Keratinocyte (primary cell): ENCODE data around the gene SLC22A31. TPM values are rescaled to one million over a fixed set of nuclear protein-coding genes. Genes with fewer than 3 reads are reported as not detected.

Source experiments
- DNase-seq: peaks from one replicate; pipeline ENCODE4 v3.0.0-alpha.2; 2011; ENCODE audit warnings: low read depth, missing footprints, low spot score
- FAIRE-seq: peaks from 2 replicates; lab custom pipeline; 2011; peaks lifted over from hg19 to GRCh38; lab: Jason Lieb, UNC
- H2AFZ ChIP-seq: 2 replicates; pipeline ENCODE4 v1.6.0; 2012; ENCODE audit warnings: low read length, control low read depth, inconsistent platforms; ENCODE audit not compliant: control insufficient read depth
- H3K27ac ChIP-seq: 2 replicates; pipeline ENCODE4 v1.5.1; 2011; ENCODE audit warnings: low read length; ENCODE audit not compliant: control insufficient read depth, insufficient read depth
- H3K27me3 ChIP-seq: 3 replicates; pipeline ENCODE4 v1.6.0; 2011; ENCODE audit warnings: low read length; ENCODE audit not compliant: control insufficient read depth, insufficient read depth; ENCODE audit errors: extremely low read depth
- H3K36me3 ChIP-seq, 2 experiments: 2 replicates in 1 of 2; 3 replicates in 1 of 2; pipeline ENCODE4 v1.5.1; 2011; ENCODE audit warnings: low read length in 2 of 2, mild to moderate bottlenecking in 1 of 2; ENCODE audit not compliant: control insufficient read depth in 2 of 2, insufficient read depth in 2 of 2; ENCODE audit errors: extremely low read depth in 1 of 2
- H3K4me1 ChIP-seq: 3 replicates; pipeline ENCODE4 v1.5.1; 2011; ENCODE audit warnings: low read length; ENCODE audit not compliant: control insufficient read depth, insufficient read depth; ENCODE audit errors: extremely low read depth
- H3K4me2 ChIP-seq: 3 replicates; pipeline ENCODE4 v1.6.0; 2011; ENCODE audit warnings: low read depth, low read length; ENCODE audit not compliant: control insufficient read depth, insufficient read depth; ENCODE audit errors: extremely low read depth
- H3K4me3 ChIP-seq, 3 experiments: fragments of 200-600 bp in 1 of 3; sonication (generic) in 1 of 3; 2 replicates in 2 of 3; 3 replicates in 1 of 3; pipeline ENCODE4 v1.5.1; 2011 to 2016; ENCODE audit warnings: low read length in 3 of 3, mild to moderate bottlenecking in 3 of 3, control low read depth in 2 of 3, inconsistent platforms in 1 of 3, low read depth in 1 of 3, mixed read lengths in 1 of 3, mixed run types in 1 of 3, moderate library complexity in 1 of 3; ENCODE audit not compliant: control insufficient read depth in 2 of 3, insufficient read depth in 2 of 3; ENCODE audit errors: extremely low read depth in 1 of 3
- H3K79me2 ChIP-seq: 2 replicates; pipeline ENCODE4 v1.6.0; 2012; ENCODE audit warnings: low read length; ENCODE audit not compliant: control insufficient read depth, insufficient read depth
- H3K9ac ChIP-seq: 3 replicates; pipeline ENCODE4 v1.6.0; 2011; ENCODE audit warnings: low read length; ENCODE audit not compliant: control insufficient read depth, insufficient read depth; ENCODE audit errors: extremely low read depth
- H3K9me1 ChIP-seq: 3 replicates; pipeline ENCODE4 v1.6.0; 2011; ENCODE audit warnings: low read length; ENCODE audit not compliant: control insufficient read depth, insufficient read depth; ENCODE audit errors: extremely low read depth
- H3K9me3 ChIP-seq: 2 replicates; pipeline ENCODE4 v1.5.1; 2012; ENCODE audit warnings: low read depth, low read length; ENCODE audit not compliant: control insufficient read depth
- H4K20me1 ChIP-seq: 3 replicates; pipeline ENCODE4 v1.6.0; 2011; ENCODE audit warnings: low read length; ENCODE audit not compliant: control insufficient read depth, insufficient read depth; ENCODE audit errors: extremely low read depth
- CTCF ChIP-seq, 3 experiments: IDR thresholded peaks in 1 of 3; conservative IDR thresholded peaks in 1 of 3; optimal IDR thresholded peaks in 1 of 3; 2 replicates in 2 of 3; 3 replicates in 1 of 3; pipeline versions ENCODE3 to v1.5.1; 2011; ENCODE audit warnings: low read length in 3 of 3, mild to moderate bottlenecking in 3 of 3, moderate library complexity in 2 of 3, control low read depth in 1 of 3, inconsistent platforms in 1 of 3; ENCODE audit not compliant: insufficient read depth in 2 of 3; ENCODE audit errors: extremely low read depth in 1 of 3
- EZH2 ChIP-seq: IDR thresholded peaks from one replicate; pipeline ENCODE4 v1.6.1; 2012; ENCODE audit warnings: inconsistent platforms, mild to moderate bottlenecking, low read length, moderate library complexity
- dilution Hi-C: fragments of 300-500 bp; cut with MboI; formaldehyde crosslinking; loops from one replicate; pipeline ENCODE4 v1.7.0; 2020; ENCODE audit warnings: low sequenced_read_pairs; ENCODE audit not compliant: extremely low pct_ligation_motif_present
- polyA plus RNA-seq, 5 experiments: library from polyadenylated mRNA; depleted of rRNA in 3 of 5; stranded (reverse) in 3 of 5; stranded (forward) in 1 of 5; unstranded in 1 of 5; fragments of >200 nt; gene quantifications; 1 replicate in 1 of 5; 2 replicates in 3 of 5; 3 replicates in 1 of 5; pipeline versions ENCODE4 v1.2.1 to v1.2.3, GENCODE V29; 2011 to 2012; ENCODE audit warnings: missing spikeins in 2 of 5, low read depth in 1 of 5, low replicate concordance in 1 of 5

The SLC22A31 gene
- polyA plus RNA-seq, 1 donor (not counting 4 experiments of a cell fraction or from before 2014, with no cell fraction given), result not detected

- Histone ChIP-seq H2AFZ (no peak overlapping the region), H3K27ac (no peak overlapping the region), H3K4me3 (no peak overlapping the region), H3K79me2 (no peaks in the 10 kb centered on the region), H3K36me3 (no peaks in the 10 kb centered on the region), H3K9me3 (no peaks in the 10 kb centered on the region), H3K4me1 (no peaks in the 10 kb centered on the region), H3K9me1 (no peaks in the 10 kb centered on the region), H4K20me1 (no peaks in the 10 kb centered on the region), H3K27me3 (peaks cover 26% of the 10 kb centered on the region), H3K4me2 (no peak overlapping the region), H3K9ac (no peak overlapping the region)
- dilution Hi-C loops, result no loop called here
- no peak for FAIRE-seq
- no peak for DNase-seq
- TF ChIP-seq EZH2 (no peak), CTCF (optimal IDR thresholded peaks at IDR 0.05 in 1 of 3, IDR thresholded peaks at IDR 0.05 in 1 of 3, conservative IDR thresholded peaks at IDR 0.05 in 1 of 3; ENCODE audit: extremely low read depth in 1 of 3, insufficient read depth in 2 of 3, low read length in 3 of 3) (no peak)
Observed at GRCh38 chr16:89195521-89196171, 4.7 kb downstream of the SLC22A31 start.

DNA sequence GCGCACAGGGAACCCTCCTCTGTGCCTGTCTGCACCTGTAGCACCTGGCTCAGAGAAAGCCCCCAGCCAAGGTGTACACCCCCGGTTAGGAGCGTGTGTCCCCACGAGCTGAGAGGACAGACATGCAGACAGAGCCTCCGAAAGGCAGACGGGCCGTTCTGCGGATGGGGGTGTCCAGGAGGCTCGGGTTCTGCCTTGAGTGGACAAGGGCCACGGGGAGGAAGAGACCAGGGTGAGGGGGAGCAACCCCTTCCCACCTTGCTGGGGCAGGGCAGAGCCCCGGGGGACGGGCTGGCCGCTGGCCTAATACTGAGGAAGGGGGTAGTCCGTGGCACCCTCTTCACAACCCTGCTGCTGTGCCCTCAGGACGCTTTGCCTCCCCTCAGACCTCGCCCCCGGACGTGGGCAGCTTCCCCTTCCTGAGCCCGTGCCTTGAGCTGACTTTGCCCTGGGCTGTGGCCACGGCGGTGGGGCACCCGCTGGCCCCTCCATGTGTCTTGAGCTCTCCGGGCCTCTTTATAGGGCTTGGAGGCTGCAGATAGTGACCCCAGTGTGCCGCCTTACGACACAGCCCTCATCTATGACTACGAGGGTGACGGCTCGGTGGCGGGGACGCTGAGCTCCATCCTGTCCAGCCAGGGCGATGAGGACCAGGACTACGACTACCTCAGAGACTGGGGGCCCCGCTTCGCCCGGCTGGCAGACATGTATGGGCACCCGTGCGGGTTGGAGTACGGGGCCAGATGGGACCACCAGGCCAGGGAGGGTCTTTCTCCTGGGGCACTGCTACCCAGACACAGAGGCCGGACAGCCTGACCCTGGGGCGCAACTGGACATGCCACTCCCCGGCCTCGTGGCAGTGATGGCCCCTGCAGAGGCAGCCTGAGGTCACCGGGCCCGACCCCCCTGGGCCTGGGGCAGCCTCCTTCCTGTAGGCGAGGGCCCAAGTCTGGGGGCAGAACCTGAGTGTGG is 5.7 kb downstream of the SLC22A31 start:
- no peaks in the 10 kb centered on the region for H3K9me3 ChIP-seq
- H3K4me1 ChIP-seq, result no peaks in the 10 kb centered on the region
- DNase-seq (no peak), FAIRE-seq (no peak)
- dilution Hi-C loops, result no loop called here
- no peak overlapping the region for H3K27ac ChIP-seq
- H3K4me3 ChIP-seq, result no peak overlapping the region
- H4K20me1 ChIP-seq, result peaks cover 3% of the 10 kb centered on the region
- H3K4me2 ChIP-seq, result no peak overlapping the region
- TF ChIP-seq CTCF (optimal IDR thresholded peaks at IDR 0.05 in 1 of 3, IDR thresholded peaks at IDR 0.05 in 1 of 3, conservative IDR thresholded peaks at IDR 0.05 in 1 of 3; ENCODE audit: extremely low read depth in 1 of 3, insufficient read depth in 2 of 3, low read length in 3 of 3) (no peak), EZH2 (no peak)
- H3K9me1 ChIP-seq, result no peaks in the 10 kb centered on the region
- peaks cover 16% of the 10 kb centered on the region for H3K27me3 ChIP-seq
- H3K9ac ChIP-seq, result no peak overlapping the region
- no peaks in the 10 kb centered on the region for H3K36me3 ChIP-seq
- H2AFZ ChIP-seq, result no peak overlapping the region
- no peaks in the 10 kb centered on the region for H3K79me2 ChIP-seq
